ENCODE data around the gene ANKRD7.

- TF ChIP-seq, protein P1, sequence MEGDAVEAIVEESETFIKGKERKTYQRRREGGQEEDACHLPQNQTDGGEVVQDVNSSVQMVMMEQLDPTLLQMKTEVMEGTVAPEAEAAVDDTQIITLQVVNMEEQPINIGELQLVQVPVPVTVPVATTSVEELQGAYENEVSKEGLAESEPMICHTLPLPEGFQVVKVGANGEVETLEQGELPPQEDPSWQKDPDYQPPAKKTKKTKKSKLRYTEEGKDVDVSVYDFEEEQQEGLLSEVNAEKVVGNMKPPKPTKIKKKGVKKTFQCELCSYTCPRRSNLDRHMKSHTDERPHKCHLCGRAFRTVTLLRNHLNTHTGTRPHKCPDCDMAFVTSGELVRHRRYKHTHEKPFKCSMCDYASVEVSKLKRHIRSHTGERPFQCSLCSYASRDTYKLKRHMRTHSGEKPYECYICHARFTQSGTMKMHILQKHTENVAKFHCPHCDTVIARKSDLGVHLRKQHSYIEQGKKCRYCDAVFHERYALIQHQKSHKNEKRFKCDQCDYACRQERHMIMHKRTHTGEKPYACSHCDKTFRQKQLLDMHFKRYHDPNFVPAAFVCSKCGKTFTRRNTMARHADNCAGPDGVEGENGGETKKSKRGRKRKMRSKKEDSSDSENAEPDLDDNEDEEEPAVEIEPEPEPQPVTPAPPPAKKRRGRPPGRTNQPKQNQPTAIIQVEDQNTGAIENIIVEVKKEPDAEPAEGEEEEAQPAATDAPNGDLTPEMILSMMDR (IDR thresholded peaks at IDR 0.05), result no peak
- peak in 1 of 2 donors; percentile 71 for TF ChIP-seq POLR2A (IDR thresholded peaks at IDR 0.05)
These were observed 40.5 kb upstream of the ANKRD7 start, which contains the start of gene LSM8 for GRCh38 chr7:118183786-118184564.
